AG09319 (cell line): ENCODE measurements around the gene PTPRD.

Experiments
- DNase-seq: peaks from one replicate; pipeline ENCODE4 v3.0.0-alpha.2; 2010; ENCODE audit warnings: low read depth; ENCODE audit errors: extremely low read depth
- TF ChIP-seq, protein P1 (sequence below): IDR thresholded peaks from 2 replicates; pipeline ENCODE4 v1.5.1; 2011; ENCODE audit warnings: low read depth, mild to moderate bottlenecking, inconsistent platforms, low read length, moderate library complexity

PTPRD gene

DNA sequence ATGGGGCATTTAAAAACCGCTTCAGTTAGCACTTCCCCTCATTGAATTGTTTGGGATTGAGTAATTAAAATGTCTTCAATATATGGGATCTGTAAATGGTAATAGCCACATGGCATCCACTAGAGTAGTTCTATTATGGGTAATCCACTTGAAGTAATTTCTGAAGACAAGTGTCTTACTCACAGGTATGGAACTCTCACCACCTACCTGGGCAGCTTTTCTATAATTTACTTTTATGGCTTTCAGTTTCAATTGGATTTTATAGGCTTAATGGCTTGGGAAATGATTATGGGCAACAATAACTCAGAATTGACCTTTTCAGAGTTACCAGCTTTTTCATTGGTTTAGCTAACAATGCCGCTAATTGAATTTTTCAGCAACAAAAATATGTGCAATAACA lies 597.9 kb downstream of the PTPRD start:
- TF ChIP-seq, protein P1, sequence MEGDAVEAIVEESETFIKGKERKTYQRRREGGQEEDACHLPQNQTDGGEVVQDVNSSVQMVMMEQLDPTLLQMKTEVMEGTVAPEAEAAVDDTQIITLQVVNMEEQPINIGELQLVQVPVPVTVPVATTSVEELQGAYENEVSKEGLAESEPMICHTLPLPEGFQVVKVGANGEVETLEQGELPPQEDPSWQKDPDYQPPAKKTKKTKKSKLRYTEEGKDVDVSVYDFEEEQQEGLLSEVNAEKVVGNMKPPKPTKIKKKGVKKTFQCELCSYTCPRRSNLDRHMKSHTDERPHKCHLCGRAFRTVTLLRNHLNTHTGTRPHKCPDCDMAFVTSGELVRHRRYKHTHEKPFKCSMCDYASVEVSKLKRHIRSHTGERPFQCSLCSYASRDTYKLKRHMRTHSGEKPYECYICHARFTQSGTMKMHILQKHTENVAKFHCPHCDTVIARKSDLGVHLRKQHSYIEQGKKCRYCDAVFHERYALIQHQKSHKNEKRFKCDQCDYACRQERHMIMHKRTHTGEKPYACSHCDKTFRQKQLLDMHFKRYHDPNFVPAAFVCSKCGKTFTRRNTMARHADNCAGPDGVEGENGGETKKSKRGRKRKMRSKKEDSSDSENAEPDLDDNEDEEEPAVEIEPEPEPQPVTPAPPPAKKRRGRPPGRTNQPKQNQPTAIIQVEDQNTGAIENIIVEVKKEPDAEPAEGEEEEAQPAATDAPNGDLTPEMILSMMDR = no peak

DNA sequence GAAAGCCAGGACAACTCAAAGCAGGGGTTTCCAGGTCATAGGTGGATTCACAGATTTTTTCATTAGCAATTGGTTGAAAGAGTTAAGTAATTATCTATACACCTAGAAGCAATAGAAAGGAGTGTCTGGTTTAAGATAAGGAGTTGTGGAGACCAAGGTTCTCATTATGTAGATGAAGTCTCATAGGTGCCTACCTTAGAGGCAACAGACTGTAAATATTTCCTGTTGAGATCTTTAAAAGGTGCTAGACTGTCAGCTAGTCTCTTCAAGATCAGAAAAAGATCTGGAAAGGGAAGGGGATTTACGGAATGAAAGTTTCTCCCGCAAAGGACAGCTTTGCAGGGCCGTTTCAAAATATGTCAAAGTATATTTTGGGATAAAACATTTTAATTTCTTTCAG lies 603.4 kb downstream of the PTPRD start:
- no peak for DNase-seq
- TF ChIP-seq, protein P1 = no peak

More for the DNA sequence above, 597.9 kb downstream of the PTPRD start:
- no peak for DNase-seq

DNA sequence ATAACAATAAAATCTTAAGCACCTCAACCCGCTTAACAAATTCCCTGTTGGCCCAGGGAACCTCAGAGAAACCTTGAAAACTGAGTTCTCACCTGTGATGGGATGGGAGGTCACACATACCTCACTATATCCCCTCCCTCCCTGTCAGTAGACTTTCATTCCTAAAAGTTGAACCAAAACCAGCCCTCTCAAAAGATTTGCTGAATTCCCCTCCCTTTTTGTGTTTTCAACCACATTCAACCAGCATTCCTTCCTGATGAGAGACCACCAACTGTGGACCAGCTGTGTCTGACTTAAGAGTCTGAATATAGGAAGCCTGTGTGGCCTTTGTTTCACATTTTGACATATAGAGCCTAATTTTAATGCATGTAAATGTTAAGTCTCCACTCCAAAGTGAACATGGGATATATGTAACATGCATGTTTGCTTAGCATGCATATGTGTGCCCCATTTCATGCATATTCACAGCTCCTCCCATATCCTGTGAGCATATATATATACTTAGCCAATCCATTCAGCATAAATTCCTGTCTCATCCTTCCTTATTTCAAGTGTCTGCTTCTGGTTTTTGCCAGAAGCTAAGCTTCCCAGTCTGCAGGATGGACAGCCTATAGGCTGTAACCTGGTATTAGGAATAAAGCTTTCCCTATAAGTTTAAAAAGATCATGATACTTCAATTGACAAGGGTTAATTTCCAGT lies 604.6 kb downstream of the PTPRD start:
- DNase-seq = no peak
- TF ChIP-seq, protein P1 = no peak

DNA sequence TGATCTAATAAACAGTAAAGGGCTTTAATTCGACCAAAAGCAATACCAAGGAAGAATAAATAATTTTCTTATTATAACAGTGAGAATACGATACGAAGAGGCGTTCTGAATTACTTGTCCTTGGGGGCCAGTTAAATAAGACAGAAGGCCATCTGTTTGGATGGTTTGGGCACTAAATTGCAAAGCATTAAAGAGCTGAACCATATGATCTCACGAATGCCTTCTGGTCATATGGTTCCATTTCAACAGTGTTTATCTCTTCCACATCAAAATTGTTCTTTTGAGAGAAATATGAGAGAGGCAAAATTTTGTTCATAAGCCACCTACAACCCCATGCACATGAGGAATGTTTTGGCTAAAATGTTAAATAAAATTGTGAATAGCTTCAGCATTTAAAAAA lies 605.4 kb downstream of the PTPRD start:
- no peak for DNase-seq
- TF ChIP-seq, protein P1 = no peak

DNA sequence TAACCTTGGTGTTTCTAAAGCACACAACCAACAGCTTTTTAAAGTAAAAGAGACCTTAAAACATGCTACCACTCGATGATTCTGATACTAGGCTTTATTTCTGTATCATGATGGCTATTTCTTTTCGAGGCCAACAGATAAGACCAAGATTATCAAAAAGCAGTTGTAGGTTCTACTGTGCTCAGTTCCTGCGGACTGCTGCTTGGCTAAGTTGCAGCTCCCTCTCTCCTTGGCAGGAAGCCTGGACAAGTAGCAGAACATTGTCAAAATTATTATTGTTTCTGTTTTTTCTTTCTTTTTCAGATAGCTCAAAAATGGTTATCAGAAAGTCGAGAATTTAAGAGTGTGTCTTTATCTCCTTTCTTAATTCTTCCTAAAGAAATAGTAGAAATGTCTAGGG lies 607.6 kb downstream of the PTPRD start:
- TF ChIP-seq, protein P1 = no peak
- no peak for DNase-seq

DNA sequence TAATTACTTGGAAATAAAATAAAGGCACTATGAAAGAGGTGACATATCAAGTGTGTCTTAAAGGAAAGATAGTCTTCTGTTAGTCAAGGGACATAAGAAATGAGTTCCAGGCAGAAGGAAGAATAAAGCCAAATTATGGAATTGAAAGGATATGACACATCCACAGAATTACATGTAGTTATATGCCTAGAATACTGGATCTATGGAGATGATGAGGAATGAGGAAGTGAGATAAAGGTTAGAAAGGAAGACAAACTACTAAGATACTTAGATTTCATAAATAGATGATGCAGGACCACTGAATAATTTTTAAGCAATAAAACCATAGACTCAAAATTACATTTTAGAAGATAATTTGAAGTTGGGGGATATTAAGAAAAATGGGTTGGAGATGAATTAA lies 609.8 kb downstream of the PTPRD start:
- TF ChIP-seq, protein P1 = no peak
- no peak for DNase-seq

DNA sequence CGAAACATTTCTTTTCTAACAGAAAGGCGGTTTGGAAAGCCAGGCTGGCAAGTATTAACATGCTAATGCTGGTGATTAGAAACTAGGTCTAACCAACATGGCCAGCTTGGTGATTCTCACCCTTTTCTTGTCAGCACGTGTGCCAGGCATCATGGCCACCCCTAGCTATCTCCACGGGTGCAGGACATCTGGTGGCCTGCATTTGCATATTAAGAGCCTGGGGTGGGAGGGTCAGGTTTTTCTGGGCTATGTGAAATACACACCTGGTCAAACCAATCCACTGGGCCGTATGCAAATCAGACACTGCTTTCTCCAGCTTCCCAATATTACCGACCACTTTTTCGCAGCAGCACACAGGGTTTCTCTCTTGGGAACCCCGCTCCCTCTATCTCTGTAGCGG lies 612.1 kb downstream of the PTPRD start:
- TF ChIP-seq, protein P1 = no peak
- no peak for DNase-seq
